Breast epithelium (tissue), 4 donors: ENCODE data around the gene LAMC1. TPM values are rescaled to one million over a fixed set of nuclear protein-coding genes. Genes with fewer than 3 reads are reported as not detected.

Experiments
- DNase-seq, 2 donors: peaks; one replicate each; pipeline ENCODE4 v3.0.0-alpha.2; 2019; ENCODE audit warnings: low spot score in 2 of 2
- H3K27ac ChIP-seq, 2 donors: fragments of 200-600 bp; sonication (generic) in 1 of 2; one replicate each; pipeline ENCODE4 v1.5.1; 2016 to 2019; ENCODE audit warnings: mild to moderate bottlenecking in 1 of 2
- H3K27me3 ChIP-seq, 2 donors: fragments of 200-600 bp; sonication (generic) in 1 of 2; one replicate each; pipeline versions ENCODE4 v1.5.1 to v1.6.0; 2017 to 2019; ENCODE audit warnings: control low read depth in 1 of 2, mild to moderate bottlenecking in 1 of 2
- H3K36me3 ChIP-seq: fragments of 200-600 bp; one replicate; pipeline ENCODE4 v1.5.1; 2019
- H3K4me1 ChIP-seq, 2 donors: fragments of 200-600 bp; sonication (generic); one replicate each; pipeline ENCODE4 v1.5.1; 2016 to 2019; ENCODE audit warnings: control low read depth in 1 of 2
- H3K4me3 ChIP-seq, 3 donors: fragments of 200-600 bp; sonication (generic); 1 replicate in 2 of 3; 2 replicates in 1 of 3; pipeline ENCODE4 v1.5.1; 2016 to 2019; ENCODE audit warnings: mild to moderate bottlenecking in 3 of 3, moderate library complexity in 2 of 3
- H3K9me3 ChIP-seq, 2 donors: fragments of 200-600 bp; sonication (generic) in 1 of 2; one replicate each; pipeline ENCODE4 v1.5.1; 2016 to 2019; ENCODE audit warnings: control low read depth in 1 of 2
- POLR2A ChIP-seq: fragments of 450-650 bp; IDR thresholded peaks from one replicate; pipeline ENCODE4 v1.6.1; 2016; ENCODE audit warnings: antibody characterized with exemption, mild to moderate bottlenecking, moderate library complexity
- POLR2AphosphoS5 ChIP-seq, 3 donors: sonication (generic); formaldehyde crosslinking; IDR thresholded peaks; one replicate each; pipeline ENCODE4 v1.6.1; 2017; ENCODE audit warnings: antibody characterized with exemption in 3 of 3
- intact Hi-C: fragments of 100-400 bp; cut with DNase I; formaldehyde crosslinking; loops from one replicate; pipeline ENCODE4 v1.15.1; 2023; ENCODE audit warnings: low total_unique reads
- total RNA-seq, 3 donors: library from RNA; depleted of rRNA; stranded (reverse); fragments of >200 nt; gene quantifications; one replicate each; pipeline ENCODE4 v1.1.0, GENCODE V29; 2016
- TF ChIP-seq, protein P1 (sequence below), 3 donors: fragments of 450-650 bp; IDR thresholded peaks; one replicate each; pipeline ENCODE4 v1.5.1; 2016 to 2017; ENCODE audit warnings: antibody characterized with exemption in 3 of 3, mild to moderate bottlenecking in 3 of 3, moderate library complexity in 3 of 3

The LAMC1 gene
- total RNA-seq, 3 donors from 2014 or later, result 125 to 679 (median 249) TPM

DNA sequence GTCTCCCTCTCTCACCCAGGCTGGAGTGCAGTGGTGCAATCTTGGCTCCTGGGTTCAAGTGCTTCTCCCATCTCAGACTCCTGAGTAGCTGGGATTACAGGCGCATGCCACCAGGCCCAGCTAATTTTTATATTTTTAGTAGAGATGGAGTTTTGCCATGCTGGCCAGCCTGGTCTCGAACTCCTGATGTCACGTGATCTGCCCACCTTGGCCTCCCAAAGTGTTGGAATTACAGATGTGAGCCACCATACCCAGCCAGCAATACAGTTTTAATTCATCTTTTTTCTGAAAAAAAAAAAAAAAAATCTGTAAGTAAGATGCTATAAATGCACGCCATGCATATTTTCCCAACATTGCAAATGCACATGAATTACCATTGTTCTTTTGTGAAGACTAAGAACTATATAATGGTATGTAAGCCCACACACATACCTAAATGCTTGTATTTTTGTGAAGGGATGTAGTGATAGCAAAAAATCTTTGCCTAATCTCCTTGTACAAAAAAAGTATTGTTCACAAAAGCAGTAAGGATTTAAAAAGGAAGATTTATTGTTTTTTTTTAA is 170.8 kb downstream of the LAMC1 start:
- intact Hi-C loops, result no loop called here
- Histone ChIP-seq H3K27ac (no peak overlapping the region), H3K36me3 (no peaks in the 10 kb centered on the region), H3K27me3 (no peaks in the 10 kb centered on the region), H3K4me1 (no peaks in the 10 kb centered on the region), H3K9me3 (no peaks in the 10 kb centered on the region), H3K4me3 (no peak overlapping the region)
- DNase-seq, result no peak
- TF ChIP-seq POLR2AphosphoS5 (IDR thresholded peaks at IDR 0.05), result no peak
- TF ChIP-seq, protein P1, sequence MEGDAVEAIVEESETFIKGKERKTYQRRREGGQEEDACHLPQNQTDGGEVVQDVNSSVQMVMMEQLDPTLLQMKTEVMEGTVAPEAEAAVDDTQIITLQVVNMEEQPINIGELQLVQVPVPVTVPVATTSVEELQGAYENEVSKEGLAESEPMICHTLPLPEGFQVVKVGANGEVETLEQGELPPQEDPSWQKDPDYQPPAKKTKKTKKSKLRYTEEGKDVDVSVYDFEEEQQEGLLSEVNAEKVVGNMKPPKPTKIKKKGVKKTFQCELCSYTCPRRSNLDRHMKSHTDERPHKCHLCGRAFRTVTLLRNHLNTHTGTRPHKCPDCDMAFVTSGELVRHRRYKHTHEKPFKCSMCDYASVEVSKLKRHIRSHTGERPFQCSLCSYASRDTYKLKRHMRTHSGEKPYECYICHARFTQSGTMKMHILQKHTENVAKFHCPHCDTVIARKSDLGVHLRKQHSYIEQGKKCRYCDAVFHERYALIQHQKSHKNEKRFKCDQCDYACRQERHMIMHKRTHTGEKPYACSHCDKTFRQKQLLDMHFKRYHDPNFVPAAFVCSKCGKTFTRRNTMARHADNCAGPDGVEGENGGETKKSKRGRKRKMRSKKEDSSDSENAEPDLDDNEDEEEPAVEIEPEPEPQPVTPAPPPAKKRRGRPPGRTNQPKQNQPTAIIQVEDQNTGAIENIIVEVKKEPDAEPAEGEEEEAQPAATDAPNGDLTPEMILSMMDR (IDR thresholded peaks at IDR 0.05), result no peak
- no peak for TF ChIP-seq POLR2A

DNA sequence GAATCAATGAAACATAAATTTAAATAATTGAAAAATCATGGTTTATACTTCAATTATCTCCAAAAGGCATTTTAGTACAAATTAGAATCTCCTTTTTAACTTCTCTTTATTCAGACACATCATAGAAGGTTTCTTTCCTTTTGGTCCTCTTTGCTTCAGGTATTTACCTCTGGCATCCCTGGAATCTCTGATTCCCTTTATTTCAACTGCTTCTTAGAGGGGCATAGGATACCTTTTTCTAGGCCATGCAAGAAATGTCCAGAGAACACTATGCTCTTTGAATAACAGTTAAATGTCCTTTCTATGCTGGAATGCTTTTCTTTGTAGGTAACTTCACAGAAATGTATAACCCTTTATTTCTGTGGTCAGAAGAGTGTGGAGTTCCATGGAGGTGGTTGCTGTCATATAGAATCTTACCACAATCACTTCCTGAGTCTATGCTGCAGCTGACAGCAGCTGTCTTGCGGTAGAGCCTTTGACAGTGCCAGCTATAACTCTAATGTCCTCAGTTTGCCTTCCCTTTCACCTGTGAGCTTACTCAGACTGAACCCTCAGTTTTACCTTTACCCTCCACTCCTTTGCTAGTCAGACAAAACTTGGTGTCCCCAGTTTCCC is 171.4 kb downstream of the LAMC1 start:
- no peak for DNase-seq
- intact Hi-C loops, result no loop called here
- H3K4me3 ChIP-seq, result no peak overlapping the region
- H3K9me3 ChIP-seq, result no peaks in the 10 kb centered on the region
- H3K27me3 ChIP-seq, result no peaks in the 10 kb centered on the region
- H3K36me3 ChIP-seq, result no peaks in the 10 kb centered on the region
- H3K4me1 ChIP-seq, result no peaks in the 10 kb centered on the region
- TF ChIP-seq POLR2AphosphoS5 (IDR thresholded peaks at IDR 0.05) (no peak), POLR2A (no peak)
- TF ChIP-seq, protein P1 (IDR thresholded peaks at IDR 0.05), result no peak
- no peak overlapping the region for H3K27ac ChIP-seq

DNA sequence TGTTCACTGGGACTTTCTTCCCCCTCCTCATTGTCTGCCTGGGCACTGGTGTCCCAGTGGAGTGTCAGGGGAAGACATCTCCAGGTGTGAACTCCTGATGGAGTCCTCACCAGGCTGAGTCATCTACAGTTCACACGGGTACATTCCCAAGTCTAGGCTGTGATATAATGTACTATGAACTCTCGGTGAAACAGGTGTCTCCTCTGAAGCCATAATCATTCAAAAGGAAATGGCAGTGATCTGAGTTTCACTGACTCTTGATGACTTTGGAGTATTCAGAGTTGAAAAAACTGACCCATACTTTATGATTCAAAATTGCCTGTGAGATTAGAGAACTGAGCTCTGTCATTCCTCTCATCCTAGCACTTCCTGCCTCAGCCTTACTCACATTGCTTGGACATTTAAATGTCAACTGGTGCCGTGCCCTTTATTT is 171.9 kb downstream of the LAMC1 start:
- no peaks in the 10 kb centered on the region for H3K27me3 ChIP-seq
- H3K9me3 ChIP-seq, result no peaks in the 10 kb centered on the region
- no peak overlapping the region for H3K4me3 ChIP-seq
- TF ChIP-seq, protein P1 (IDR thresholded peaks at IDR 0.05), result no peak
- no peak for TF ChIP-seq POLR2A
- TF ChIP-seq POLR2AphosphoS5 (IDR thresholded peaks at IDR 0.05), result no peak
- H3K4me1 ChIP-seq, result no peaks in the 10 kb centered on the region
- H3K36me3 ChIP-seq, result no peaks in the 10 kb centered on the region
- H3K27ac ChIP-seq, result no peak overlapping the region
- intact Hi-C loops, result no loop called here
- DNase-seq, result no peak

Other genes with a start within 250 kb of the LAMC1 start
- 10 to 100 TPM in 2 of 3 donors, 1 to 10 TPM in 1; 8.2 to 20.6 (median 19.3) TPM for gene NPL, start 233.6 kb upstream of the LAMC1 start, total RNA-seq
- 100 to 1,000 TPM in 2 of 3 donors, 10 to 100 TPM in 1; 89.3 to 173 (median 134) TPM for gene DHX9, start 184.1 kb upstream of the LAMC1 start, total RNA-seq
- gene SHCBP1L, start 70.3 kb upstream of the LAMC1 start, total RNA-seq, result under 1 TPM in 1 of 3 donors, not detected in 2; 0.80 TPM
- 10 to 100 TPM in 2 of 3 donors, 1 to 10 TPM in 1; 3.0 to 20.3 (median 16.4) TPM for gene LAMC2, start 162.8 kb downstream of the LAMC1 start, total RNA-seq